ENCODE data around the gene CNTFR. TPM values are rescaled to one million over a fixed set of nuclear protein-coding genes. Genes with fewer than 3 reads are reported as not detected.

CNTFR gene
- polyA plus RNA-seq, 1 donor (not counting 4 experiments of a cell fraction or from before 2014, with no cell fraction given): 0.42 TPM

DNA sequence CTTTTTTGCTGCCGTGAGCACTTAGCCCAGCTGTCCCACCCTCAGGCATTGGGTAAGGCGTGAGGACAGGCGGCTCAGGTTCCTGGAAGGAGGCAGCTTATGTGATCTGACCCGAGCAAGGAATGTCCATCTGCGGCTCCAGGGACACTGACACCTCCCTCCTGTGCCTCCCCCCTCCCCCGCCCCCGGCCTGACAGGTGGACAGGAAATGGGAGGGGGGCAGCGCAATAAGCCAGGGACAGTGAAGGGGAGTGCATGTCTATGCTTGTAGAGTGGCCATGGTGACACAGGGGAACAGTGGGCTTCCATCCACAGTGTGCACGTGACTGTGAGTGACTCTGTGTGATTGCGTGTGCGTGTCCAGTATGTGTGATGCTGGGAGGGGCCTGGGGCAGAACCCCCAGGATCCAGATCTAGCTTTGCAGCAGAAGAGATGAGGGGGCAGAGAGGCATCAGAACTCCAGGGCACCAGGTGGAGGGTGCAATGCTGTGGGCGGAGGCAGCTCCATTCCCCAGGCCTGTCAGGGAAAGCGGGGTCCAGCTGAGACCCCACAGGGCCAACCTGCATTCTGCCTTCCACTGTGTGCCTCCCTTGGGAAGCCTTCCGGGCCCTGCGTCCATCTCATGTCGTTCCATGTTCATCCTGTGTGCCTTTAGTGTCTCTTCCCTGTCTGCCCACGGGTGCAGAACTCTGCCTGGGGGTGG, 30.5 kb downstream of the CNTFR start:
- no peaks in the 10 kb centered on the region for H3K36me3 ChIP-seq (ENCODE audit: control insufficient read depth in 2 of 2, extremely low read depth in 1 of 2, insufficient read depth in 2 of 2, low read length in 2 of 2)
- H3K79me2 ChIP-seq (ENCODE audit: control insufficient read depth, insufficient read depth, low read length): no peaks in the 10 kb centered on the region
- TF ChIP-seq, protein P1, sequence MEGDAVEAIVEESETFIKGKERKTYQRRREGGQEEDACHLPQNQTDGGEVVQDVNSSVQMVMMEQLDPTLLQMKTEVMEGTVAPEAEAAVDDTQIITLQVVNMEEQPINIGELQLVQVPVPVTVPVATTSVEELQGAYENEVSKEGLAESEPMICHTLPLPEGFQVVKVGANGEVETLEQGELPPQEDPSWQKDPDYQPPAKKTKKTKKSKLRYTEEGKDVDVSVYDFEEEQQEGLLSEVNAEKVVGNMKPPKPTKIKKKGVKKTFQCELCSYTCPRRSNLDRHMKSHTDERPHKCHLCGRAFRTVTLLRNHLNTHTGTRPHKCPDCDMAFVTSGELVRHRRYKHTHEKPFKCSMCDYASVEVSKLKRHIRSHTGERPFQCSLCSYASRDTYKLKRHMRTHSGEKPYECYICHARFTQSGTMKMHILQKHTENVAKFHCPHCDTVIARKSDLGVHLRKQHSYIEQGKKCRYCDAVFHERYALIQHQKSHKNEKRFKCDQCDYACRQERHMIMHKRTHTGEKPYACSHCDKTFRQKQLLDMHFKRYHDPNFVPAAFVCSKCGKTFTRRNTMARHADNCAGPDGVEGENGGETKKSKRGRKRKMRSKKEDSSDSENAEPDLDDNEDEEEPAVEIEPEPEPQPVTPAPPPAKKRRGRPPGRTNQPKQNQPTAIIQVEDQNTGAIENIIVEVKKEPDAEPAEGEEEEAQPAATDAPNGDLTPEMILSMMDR (optimal IDR thresholded peaks at IDR 0.05 in 1 of 3, IDR thresholded peaks at IDR 0.05 in 1 of 3, conservative IDR thresholded peaks at IDR 0.05 in 1 of 3; ENCODE audit: extremely low read depth in 1 of 3, insufficient read depth in 2 of 3, low read length in 3 of 3): no peak
- no peak for TF ChIP-seq EZH2 (IDR thresholded peaks at IDR 0.05; ENCODE audit: low read length)
- no peak overlapping the region for H2AFZ ChIP-seq (ENCODE audit: control insufficient read depth, low read length)
- no peak overlapping the region for H3K4me3 ChIP-seq (ENCODE audit: control insufficient read depth in 2 of 3, extremely low read depth in 1 of 3, insufficient read depth in 2 of 3, low read depth in 1 of 3, low read length in 3 of 3)
- no peak overlapping the region for H3K9ac ChIP-seq (ENCODE audit: control insufficient read depth, extremely low read depth, insufficient read depth, low read length)
- no peak overlapping the region for H3K4me2 ChIP-seq (ENCODE audit: control insufficient read depth, extremely low read depth, insufficient read depth, low read depth, low read length)
- peaks cover 22% of the 10 kb centered on the region for H3K4me1 ChIP-seq (ENCODE audit: control insufficient read depth, extremely low read depth, insufficient read depth, low read length)
- dilution Hi-C loops (cut with MboI; ENCODE audit: extremely low pct_ligation_motif_present, low sequenced_read_pairs): no loop called here
- peaks cover 10% of the 10 kb centered on the region for H4K20me1 ChIP-seq (ENCODE audit: control insufficient read depth, extremely low read depth, insufficient read depth, low read length)
- DNase-seq (ENCODE audit: low read depth, low spot score) (no peak), FAIRE-seq (no peak)
- H3K27ac ChIP-seq (ENCODE audit: control insufficient read depth, insufficient read depth, low read length): no peak overlapping the region
- H3K27me3 ChIP-seq (ENCODE audit: control insufficient read depth, extremely low read depth, insufficient read depth, low read length): peaks cover 42% of the 10 kb centered on the region
- no peaks in the 10 kb centered on the region for H3K9me3 ChIP-seq (ENCODE audit: control insufficient read depth, low read depth, low read length)
- no peaks in the 10 kb centered on the region for H3K9me1 ChIP-seq (ENCODE audit: control insufficient read depth, extremely low read depth, insufficient read depth, low read length)

DNA sequence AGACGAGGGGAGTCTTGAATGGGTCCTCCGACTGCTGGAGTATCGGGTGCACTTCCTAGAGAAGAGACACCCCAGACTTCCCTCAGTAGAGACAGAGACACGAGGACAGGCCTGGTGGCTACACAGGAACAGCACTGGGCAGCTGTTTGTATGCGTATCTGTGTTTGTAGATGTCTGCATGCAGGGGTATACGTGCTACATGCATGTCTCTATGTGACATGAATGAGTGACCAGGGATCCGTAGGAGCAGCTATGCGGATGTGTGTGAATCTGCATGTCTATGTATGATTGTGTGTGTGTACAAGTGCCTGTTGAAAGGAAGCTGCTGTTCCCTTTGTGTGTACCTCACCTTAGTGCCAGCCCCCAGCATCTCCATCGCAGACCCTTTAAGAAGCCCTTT, 31.2 kb downstream of the CNTFR start:
- dilution Hi-C loops (cut with MboI; ENCODE audit: extremely low pct_ligation_motif_present, low sequenced_read_pairs): no loop called here
- no peak overlapping the region for H3K9ac ChIP-seq (ENCODE audit: control insufficient read depth, extremely low read depth, insufficient read depth, low read length)
- no peak for DNase-seq (ENCODE audit: low read depth, low spot score)
- H3K9me3 ChIP-seq (ENCODE audit: control insufficient read depth, low read depth, low read length): no peaks in the 10 kb centered on the region
- H3K4me3 ChIP-seq (ENCODE audit: control insufficient read depth in 2 of 3, extremely low read depth in 1 of 3, insufficient read depth in 2 of 3, low read depth in 1 of 3, low read length in 3 of 3): no peak overlapping the region
- peaks cover 15% of the 10 kb centered on the region for H3K4me1 ChIP-seq (ENCODE audit: control insufficient read depth, extremely low read depth, insufficient read depth, low read length)
- H4K20me1 ChIP-seq (ENCODE audit: control insufficient read depth, extremely low read depth, insufficient read depth, low read length): peaks cover 9% of the 10 kb centered on the region
- FAIRE-seq: no peak
- no peak overlapping the region for H3K4me2 ChIP-seq (ENCODE audit: control insufficient read depth, extremely low read depth, insufficient read depth, low read depth, low read length)
- H3K79me2 ChIP-seq (ENCODE audit: control insufficient read depth, insufficient read depth, low read length): no peaks in the 10 kb centered on the region
- no peaks in the 10 kb centered on the region for H3K36me3 ChIP-seq (ENCODE audit: control insufficient read depth in 2 of 2, extremely low read depth in 1 of 2, insufficient read depth in 2 of 2, low read length in 2 of 2)
- H3K27ac ChIP-seq (ENCODE audit: control insufficient read depth, insufficient read depth, low read length): no peak overlapping the region
- H2AFZ ChIP-seq (ENCODE audit: control insufficient read depth, low read length): no peak overlapping the region
- H3K27me3 ChIP-seq (ENCODE audit: control insufficient read depth, extremely low read depth, insufficient read depth, low read length): peaks cover 49% of the 10 kb centered on the region
- H3K9me1 ChIP-seq (ENCODE audit: control insufficient read depth, extremely low read depth, insufficient read depth, low read length): no peaks in the 10 kb centered on the region
- TF ChIP-seq, protein P1 (optimal IDR thresholded peaks at IDR 0.05 in 1 of 3, IDR thresholded peaks at IDR 0.05 in 1 of 3, conservative IDR thresholded peaks at IDR 0.05 in 1 of 3; ENCODE audit: extremely low read depth in 1 of 3, insufficient read depth in 2 of 3, low read length in 3 of 3): no peak
- TF ChIP-seq EZH2 (IDR thresholded peaks at IDR 0.05; ENCODE audit: low read length): no peak
